Cerebellar cortex (tissue), 1 donor: Measurements from ENCODE around the gene CAND2.
"Not testable (repeated sequence)": the region's sequence is repeated elsewhere in the genome, so short reads cannot be mapped to it uniquely, and the experiment has no call there.

Experiments used
- DNase-seq: peaks from one replicate; pipeline ENCODE4 v3.0.0-alpha.2; 2015; ENCODE audit warnings: low spot score

CAND2 gene

DNA sequence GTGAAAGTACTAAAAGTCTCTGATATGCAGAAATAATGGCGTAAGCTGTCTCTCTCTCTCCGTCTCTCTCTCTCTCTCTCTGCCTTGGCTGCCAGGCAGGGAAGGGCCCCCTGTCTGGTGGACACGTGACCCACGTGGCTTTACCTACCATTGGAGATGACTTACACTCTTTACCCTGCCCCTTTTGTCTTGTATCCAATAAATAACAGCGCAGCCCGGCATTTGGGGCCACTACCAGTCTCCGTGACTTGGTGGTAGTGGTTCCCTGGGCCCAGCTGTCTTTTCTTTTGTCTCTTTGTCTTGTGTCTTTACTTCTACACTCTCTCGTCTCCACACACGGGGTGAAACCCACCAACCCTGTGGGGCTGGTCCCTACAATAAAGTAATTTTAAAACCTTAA is 25.2 kb upstream of the CAND2 start:
- no peak for DNase-seq

GRCh38 chr3:12772462-12772861 is 24.0 kb upstream of the CAND2 start:
- DNase-seq: no peak

DNA sequence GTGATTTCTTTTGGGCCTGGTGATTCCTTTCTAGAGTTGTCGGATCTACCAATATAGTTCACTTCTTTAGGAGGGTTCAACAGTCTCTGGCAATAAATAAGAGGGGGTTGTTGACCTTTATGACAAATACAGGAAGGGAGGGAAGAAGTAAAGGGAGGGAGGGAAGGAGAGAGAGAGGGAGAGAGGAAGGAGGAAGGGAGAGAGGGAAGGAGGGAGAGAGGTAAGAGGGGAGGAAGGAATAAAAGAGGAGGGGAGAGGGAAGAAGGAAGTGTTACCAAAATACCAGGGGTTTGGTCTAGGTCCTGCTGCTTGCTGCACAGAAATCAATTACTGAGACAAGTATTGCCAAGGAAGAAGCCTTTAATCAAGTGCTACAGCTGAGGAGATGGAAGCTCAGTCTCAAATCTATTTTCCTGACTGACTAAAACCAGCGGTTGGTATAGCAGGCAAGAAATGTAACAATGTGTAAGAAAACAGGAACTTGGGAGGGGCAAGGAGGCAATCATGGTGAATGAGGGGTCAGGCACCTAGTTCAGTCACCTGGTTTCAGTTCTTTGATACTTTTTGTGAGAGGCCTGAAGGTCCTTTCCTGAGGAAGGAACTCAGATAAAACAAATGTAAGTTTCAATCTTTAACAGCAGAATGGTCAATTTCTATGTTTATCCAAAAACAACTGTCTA is 23.3 kb upstream of the CAND2 start:
- no peak for DNase-seq

DNA sequence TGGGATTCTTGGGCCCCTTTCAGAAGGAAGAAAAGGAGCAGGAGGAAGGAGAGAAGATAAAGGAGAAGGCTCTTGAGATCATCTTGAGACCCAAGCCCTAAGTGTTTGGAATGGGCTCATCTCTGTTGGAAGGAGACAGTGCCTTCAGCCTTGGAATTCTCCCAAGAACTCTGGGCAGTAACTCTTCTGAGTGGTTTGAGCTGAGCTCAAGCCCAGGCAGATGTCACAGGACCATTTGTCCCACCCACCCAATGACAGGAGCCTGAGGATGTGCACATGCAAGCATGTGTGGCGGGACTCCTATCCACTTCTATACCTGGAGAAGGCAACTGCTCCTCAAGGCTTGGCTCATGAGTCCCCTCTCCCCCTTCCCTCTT is 22.8 kb upstream of the CAND2 start:
- no peak for DNase-seq

DNA sequence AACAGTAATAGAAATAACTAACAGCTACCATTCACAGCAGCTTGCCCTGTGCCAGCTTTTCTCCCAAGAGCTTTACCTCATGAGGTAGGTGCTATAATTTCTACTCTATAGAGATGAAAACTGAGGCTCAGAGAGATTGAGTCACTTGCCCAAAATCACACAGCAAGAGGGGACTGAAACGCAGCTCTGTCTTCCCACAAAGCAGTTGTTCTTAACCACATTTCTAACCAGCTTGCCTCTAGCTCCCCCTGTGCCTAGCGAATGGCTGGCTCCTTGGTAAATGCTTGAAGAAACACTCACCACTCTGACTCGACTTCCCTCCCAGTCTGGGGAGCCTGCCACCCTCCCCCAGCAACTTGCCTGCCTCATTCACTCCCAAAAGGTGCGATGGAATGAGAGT is 21.9 kb upstream of the CAND2 start:
- no peak for DNase-seq

- DNase-seq: no peak
Measured at GRCh38 chr3:12775226-12775625, 21.3 kb upstream of the CAND2 start.

DNA sequence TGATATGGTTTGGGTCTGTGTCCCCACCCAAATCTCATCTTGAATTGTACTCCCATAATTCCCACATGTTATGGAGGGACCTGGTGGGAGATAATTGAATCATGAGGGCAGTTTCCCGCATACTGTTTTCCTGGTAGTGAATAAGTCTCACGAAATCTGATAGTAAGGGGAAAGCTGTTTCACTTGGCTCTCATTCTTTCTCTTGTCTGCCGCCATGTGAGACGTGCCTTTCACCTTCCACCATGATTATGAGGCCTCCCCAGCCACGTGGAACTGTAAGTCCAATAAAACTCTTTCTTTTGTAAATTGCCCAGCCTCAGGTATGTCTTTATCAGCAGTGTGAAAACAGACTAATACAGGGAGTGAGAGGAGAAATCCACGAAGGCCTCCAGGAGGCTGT is 20.5 kb upstream of the CAND2 start:
- not testable (repeated sequence) for DNase-seq

GRCh38 chr3:12777171-12777570 is 19.3 kb upstream of the CAND2 start:
- no peak for DNase-seq

DNA sequence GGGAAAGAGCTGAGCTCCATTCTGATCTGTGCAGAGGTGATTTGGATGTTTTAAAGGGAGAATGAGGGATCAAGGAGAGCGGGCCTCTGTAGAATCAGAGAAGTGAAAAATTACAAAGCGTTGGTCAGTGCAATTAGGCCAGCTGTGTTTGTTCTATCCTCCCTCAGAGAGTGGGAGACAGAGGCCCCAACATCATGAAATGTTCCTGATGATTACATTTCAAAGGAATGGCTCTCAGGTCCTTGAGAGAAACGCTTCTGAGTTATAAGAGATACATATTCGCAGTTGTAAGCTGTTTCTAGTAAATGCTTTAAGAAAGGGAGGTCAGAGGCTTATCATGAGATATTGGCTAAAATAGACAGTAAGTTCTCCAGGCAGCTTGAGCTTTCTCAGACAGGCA is 15.7 kb upstream of the CAND2 start:
- DNase-seq: no peak

DNA sequence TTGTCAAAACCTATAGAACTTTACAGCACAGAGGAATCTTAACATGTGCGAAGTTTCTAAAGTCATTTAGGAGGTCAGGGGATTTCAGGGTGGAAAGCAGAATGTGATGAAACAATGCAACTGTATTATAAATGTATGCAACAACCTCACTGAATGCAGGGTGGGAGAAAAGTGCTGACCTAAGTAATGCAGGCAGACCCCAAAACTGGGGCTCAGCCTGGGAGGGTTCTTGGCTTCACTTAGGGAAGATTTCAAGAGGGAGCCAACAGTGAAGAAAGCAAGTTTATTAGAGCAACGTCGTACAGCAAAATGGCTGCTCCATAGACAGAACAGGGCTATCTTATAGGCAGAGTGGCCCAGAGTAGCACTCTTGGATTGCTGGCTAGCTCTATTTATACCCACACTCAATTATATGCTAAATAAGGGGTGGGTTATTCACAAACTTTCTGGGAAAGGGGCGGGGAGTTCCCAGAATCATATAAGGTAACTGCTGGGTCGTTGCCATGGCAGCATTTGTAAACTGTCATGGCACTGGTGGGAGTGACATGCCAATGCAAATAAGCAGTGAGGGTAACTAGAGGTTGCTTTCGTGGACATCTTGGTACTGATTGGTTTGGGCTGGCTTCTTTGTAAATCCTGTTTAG is 14.2 kb upstream of the CAND2 start:
- no peak for DNase-seq

GRCh38 chr3:12785096-12785495 is 11.4 kb upstream of the CAND2 start:
- DNase-seq: no peak

- peak; percentile 68 for DNase-seq
Measured at GRCh38 chr3:12787346-12787745, 9.1 kb upstream of the CAND2 start.

- DNase-seq: not testable (repeated sequence)
Measured at GRCh38 chr3:12787967-12788690, 8.4 kb upstream of the CAND2 start.

- DNase-seq: no peak
Measured at GRCh38 chr3:12791430-12791829, 5.0 kb upstream of the CAND2 start.

DNA sequence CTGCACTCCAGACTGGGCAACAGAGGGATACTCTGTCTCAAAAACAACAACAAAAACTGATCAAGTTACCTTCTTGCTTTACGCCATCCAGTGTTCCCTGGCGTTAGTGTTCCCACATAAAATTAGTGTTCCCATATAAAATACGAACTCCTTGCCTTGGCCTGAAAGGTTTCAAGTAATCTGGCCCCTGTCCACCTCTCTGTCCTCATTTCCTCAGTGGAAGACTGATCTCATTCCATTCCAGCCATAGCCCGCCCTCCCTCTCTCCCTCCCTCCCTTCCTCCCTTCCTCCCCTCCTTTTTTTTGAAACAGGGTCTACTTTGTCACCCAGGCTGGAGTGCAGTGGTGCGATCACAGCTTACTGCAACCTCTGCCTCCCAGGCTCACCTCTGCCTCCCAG is 2.8 kb upstream of the CAND2 start:
- no peak for DNase-seq

- DNase-seq: no peak
Measured at GRCh38 chr3:12797124-12797891, 828 bp downstream of the CAND2 start.

DNA sequence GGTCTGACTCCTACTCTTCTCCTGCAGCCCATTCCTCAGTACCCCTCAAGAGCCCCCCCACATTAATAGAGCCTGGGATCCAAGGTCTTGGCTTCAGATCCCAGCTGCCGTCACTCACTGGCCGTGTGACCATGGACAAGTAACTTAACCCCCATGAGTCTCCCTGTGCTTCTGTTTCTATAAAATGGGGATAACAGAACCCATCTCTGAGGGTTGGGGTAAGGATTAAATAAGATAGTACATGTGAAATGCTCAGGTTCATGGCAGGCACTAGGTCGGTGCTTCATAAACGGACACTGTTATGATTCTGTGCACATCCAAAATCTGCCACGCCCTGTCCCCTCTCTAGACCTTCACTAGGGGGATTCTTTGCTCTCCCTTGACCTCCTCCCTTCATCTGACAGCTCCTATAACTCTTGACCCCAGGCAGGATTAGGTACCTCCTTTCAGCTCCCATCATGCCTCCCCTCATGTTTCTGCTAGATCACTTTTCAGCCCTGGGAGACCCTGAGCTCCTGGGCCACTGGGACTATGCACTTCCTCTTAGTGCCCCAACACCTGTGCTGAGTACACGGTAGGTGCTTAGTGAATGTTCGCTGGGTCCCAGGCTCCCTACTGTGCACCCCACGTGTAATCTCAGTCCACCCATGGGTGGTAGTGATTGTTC is 1.5 kb downstream of the CAND2 start:
- no peak for DNase-seq

GRCh38 chr3:12798559-12799179 is 2.2 kb downstream of the CAND2 start:
- no peak for DNase-seq

GRCh38 chr3:12799525-12800440 is 3.3 kb downstream of the CAND2 start:
- DNase-seq: no peak

GRCh38 chr3:12803371-12803770 is 6.9 kb downstream of the CAND2 start:
- no peak for DNase-seq

DNA sequence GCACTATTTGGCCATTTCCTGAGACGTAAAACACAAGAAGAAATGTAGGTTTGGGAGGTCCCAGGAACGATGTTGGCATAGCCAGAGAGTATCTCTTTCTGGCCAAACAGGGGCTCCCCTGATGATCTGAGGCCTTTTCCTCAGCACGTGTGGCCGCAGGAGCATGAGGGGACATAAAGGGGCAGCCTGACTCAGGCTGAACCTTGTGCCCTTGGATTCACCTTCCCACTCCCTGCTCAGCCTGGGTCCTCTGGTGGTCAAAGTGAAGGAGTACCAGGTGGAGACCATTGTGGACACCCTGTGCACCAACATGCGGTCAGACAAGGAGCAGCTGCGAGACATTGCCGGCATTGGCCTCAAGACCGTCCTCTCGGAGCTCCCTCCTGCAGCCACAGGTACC is 10.6 kb downstream of the CAND2 start:
- DNase-seq: no peak
